H1 (cell line): ENCODE data around the gene ANO9. TPM values are rescaled to one million over a fixed set of nuclear protein-coding genes. Genes with fewer than 3 reads are reported as not detected.

Experiments
- CTCF ChIA-PET: fragments of 300-600 bp; sonication (Branson Sonifier 250); formaldehyde crosslinking; loops from one replicate; lab custom pipeline; 2021; ENCODE audit not compliant: partially characterized antibody; lab: Charles Lee
- POLR2A ChIA-PET: fragments of 300-600 bp; sonication (Branson Sonifier 250); formaldehyde crosslinking; loops from one replicate; lab custom pipeline; 2021; ENCODE audit warnings: inconsistent platforms; ENCODE audit not compliant: partially characterized antibody; lab: Charles Lee
- DNase-seq, 2 experiments: peaks; one replicate each; pipeline versions ENCODE4 v3.0.0 to v3.0.0-alpha.2; 2010 to 2022; ENCODE audit warnings: low spot score in 2 of 2, low read depth in 1 of 2, mixed read lengths in 1 of 2
- FAIRE-seq: peaks from 2 replicates; lab custom pipeline; 2011; peaks lifted over from hg19 to GRCh38; lab: Jason Lieb, UNC
- H2AFZ ChIP-seq: 2 replicates; pipeline ENCODE4 v1.8.1; 2012; ENCODE audit warnings: low read length, inconsistent platforms
- H2AK5ac ChIP-seq: 2 replicates; pipeline ENCODE4 v1.6.1; 2013; ENCODE audit warnings: low read depth, low read length
- H2BK120ac ChIP-seq: replicated peaks from 2 replicates; pipeline ENCODE3; 2013; ENCODE audit warnings: low read depth, low read length, inconsistent platforms
- H2BK12ac ChIP-seq: 2 replicates; pipeline ENCODE4 v1.6.1; 2013; ENCODE audit warnings: low read depth, low read length
- H2BK15ac ChIP-seq: 2 replicates; pipeline ENCODE4 v1.6.1; 2013; ENCODE audit warnings: low read length
- H2BK20ac ChIP-seq: 2 replicates; pipeline ENCODE4 v1.6.1; 2013; ENCODE audit warnings: low read length
- H2BK5ac ChIP-seq: 2 replicates; pipeline ENCODE4 v1.6.1; 2013; ENCODE audit warnings: low read depth, low read length
- H3K14ac ChIP-seq: 2 replicates; pipeline ENCODE4 v1.6.1; 2013; ENCODE audit warnings: inconsistent platforms; ENCODE audit not compliant: insufficient read length
- H3K18ac ChIP-seq: 2 replicates; pipeline ENCODE4 v1.6.1; 2013; ENCODE audit warnings: low read length; ENCODE audit errors: extremely low read depth
- H3K23ac ChIP-seq: 2 replicates; pipeline ENCODE4 v1.6.1; 2013; ENCODE audit warnings: inconsistent platforms; ENCODE audit not compliant: insufficient read length
- H3K23me2 ChIP-seq: 2 replicates; pipeline ENCODE4 v1.6.1; 2013; ENCODE audit warnings: low read depth, low read length
- H3K27ac ChIP-seq: 2 replicates; pipeline ENCODE4 v1.6.1; 2011; ENCODE audit warnings: low read depth, low read length, inconsistent platforms
- H3K27me3 ChIP-seq, 4 experiments: replicated peaks in 1 of 4; 1 replicate in 1 of 4; 2 replicates in 3 of 4; pipeline versions ENCODE4 v1.6.1 to v1.8.1; 2011 to 2013; ENCODE audit warnings: low read length in 3 of 4, mild to moderate bottlenecking in 3 of 4, inconsistent platforms in 2 of 4, mixed read lengths in 2 of 4, moderate library complexity in 1 of 4; ENCODE audit not compliant: control insufficient read depth in 3 of 4, insufficient read depth in 3 of 4; ENCODE audit errors: extremely low read depth in 1 of 4
- H3K36me3 ChIP-seq, 4 experiments: 2 replicates each; pipeline versions ENCODE4 v1.6.1 to v1.8.1; 2011 to 2013; ENCODE audit warnings: mild to moderate bottlenecking in 4 of 4, low read length in 3 of 4, moderate library complexity in 2 of 4, control low read depth in 1 of 4, inconsistent platforms in 1 of 4; ENCODE audit not compliant: insufficient read depth in 4 of 4, control insufficient read depth in 2 of 4
- H3K4ac ChIP-seq: replicated peaks from 2 replicates; pipeline ENCODE3; 2013; ENCODE audit warnings: low read length, low read depth, mixed read lengths, inconsistent platforms; ENCODE audit not compliant: insufficient read length
- H3K4me1 ChIP-seq, 4 experiments: replicated peaks in 1 of 4; 1 replicate in 1 of 4; 2 replicates in 3 of 4; pipeline versions ENCODE4 v1.6.1 to v1.8.1; 2011 to 2013; ENCODE audit warnings: low read length in 3 of 4, inconsistent platforms in 2 of 4, mixed read lengths in 1 of 4; ENCODE audit not compliant: insufficient read depth in 4 of 4, control insufficient read depth in 3 of 4
- H3K4me2 ChIP-seq, 2 experiments: 2 replicates each; pipeline versions ENCODE4 v1.6.1 to v1.8.1; 2011 to 2013; ENCODE audit warnings: low read depth in 2 of 2, low read length in 2 of 2, control low read depth in 1 of 2, inconsistent platforms in 1 of 2, mild to moderate bottlenecking in 1 of 2; ENCODE audit not compliant: insufficient read depth in 1 of 2
- H3K4me3 ChIP-seq, 4 experiments: fragments of 200-600, 300-600 bp in 1 of 4; sonication (generic), shearing (Covaris generic), sonication (Bioruptor Twin) in 1 of 4; 2 replicates each; pipeline versions ENCODE4 v1.5.1 to v1.8.1; 2011 to 2016; ENCODE audit warnings: low read length in 4 of 4, low read depth in 3 of 4, control low read depth in 2 of 4, inconsistent platforms in 2 of 4, mild to moderate bottlenecking in 2 of 4, mixed read lengths in 1 of 4, moderate library complexity in 1 of 4; ENCODE audit not compliant: insufficient read depth in 2 of 4; ENCODE audit errors: extremely low read depth in 1 of 4
- H3K56ac ChIP-seq: replicated peaks from 2 replicates; pipeline ENCODE3; 2013; ENCODE audit warnings: low read depth, mild to moderate bottlenecking, mixed read lengths, low read length, inconsistent platforms; ENCODE audit not compliant: insufficient read length
- H3K79me1 ChIP-seq: 2 replicates; pipeline ENCODE4 v1.6.1; 2013; ENCODE audit warnings: low read depth, low read length, control low read depth
- H3K79me2 ChIP-seq, 2 experiments: 2 replicates each; pipeline versions ENCODE4 v1.6.1 to v1.8.1; 2012 to 2013; ENCODE audit warnings: low read length in 2 of 2, mild to moderate bottlenecking in 2 of 2, inconsistent platforms in 1 of 2; ENCODE audit not compliant: insufficient read depth in 2 of 2, control insufficient read depth in 1 of 2
- H3K9ac ChIP-seq, 4 experiments: replicated peaks in 1 of 4; 1 replicate in 1 of 4; 2 replicates in 3 of 4; pipeline versions ENCODE4 v1.6.1 to v1.8.1; 2011 to 2013; ENCODE audit warnings: low read depth in 3 of 4, low read length in 3 of 4, control low read depth in 2 of 4, mild to moderate bottlenecking in 2 of 4, moderate library complexity in 2 of 4, inconsistent platforms in 1 of 4; ENCODE audit errors: extremely low read depth in 1 of 4
- H3K9me3 ChIP-seq, 2 experiments: 2 replicates each; pipeline versions ENCODE4 v1.6.1 to v1.8.1; 2012 to 2013; ENCODE audit warnings: mild to moderate bottlenecking in 2 of 2, moderate library complexity in 2 of 2, control low read depth in 1 of 2, inconsistent platforms in 1 of 2, low read depth in 1 of 2, low read length in 1 of 2, mixed read lengths in 1 of 2; ENCODE audit not compliant: insufficient read depth in 2 of 2
- H4K20me1 ChIP-seq, 2 experiments: replicated peaks in 1 of 2; 2 replicates each; pipeline versions ENCODE3 to v1.8.1; 2011 to 2013; ENCODE audit warnings: inconsistent platforms in 2 of 2, low read length in 2 of 2, mild to moderate bottlenecking in 1 of 2; ENCODE audit not compliant: insufficient read depth in 2 of 2, control insufficient read depth in 1 of 2
- H4K5ac ChIP-seq: 2 replicates; pipeline ENCODE4 v1.6.1; 2013; ENCODE audit warnings: low read length, low read depth, mixed read lengths, inconsistent platforms; ENCODE audit not compliant: insufficient read length
- H4K8ac ChIP-seq: 2 replicates; pipeline ENCODE4 v1.8.0; 2013; ENCODE audit warnings: mild to moderate bottlenecking, moderate library complexity, low read length, inconsistent platforms; ENCODE audit not compliant: insufficient read depth; ENCODE audit errors: extremely low read depth
- H4K91ac ChIP-seq: replicated peaks from 2 replicates; pipeline ENCODE3; 2013; ENCODE audit warnings: low read length, mixed read lengths, inconsistent platforms; ENCODE audit not compliant: insufficient read length
- CBX5 ChIP-seq: fragments of 300-800, 300-1000 bp; sonication (generic); IDR thresholded peaks from 2 replicates; pipeline ENCODE4 v1.7.1; 2016; ENCODE audit warnings: antibody characterized with exemption, low read length, low read depth
- WGBS, 2 experiments: shearing (Covaris generic) in 1 of 2; methylation state at CpG; one replicate each; pipeline versions ENCODE4 v1.1.6 to v1.1.7; 2013 to 2015; ENCODE audit warnings: low lambda C conversion rate in 2 of 2, mixed read lengths in 2 of 2, inconsistent platforms in 1 of 2, low coverage in 1 of 2, missing lambda C conversion rate in 1 of 2; ENCODE audit not compliant: insufficient replicate concordance in 2 of 2, insufficient coverage in 1 of 2, insufficient read length in 1 of 2; ENCODE audit errors: extremely low coverage in 1 of 2, missing lambda C conversion rate in 1 of 2; 5-methylcytosine and 5-hydroxymethylcytosine counted together
- polyA plus RNA-seq, 7 experiments: library from polyadenylated mRNA; depleted of rRNA in 3 of 7; stranded (reverse) in 5 of 7; unstranded in 2 of 7; fragments of >200 nt in 5 of 7; fragments of 200-250 nt in 2 of 7; gene quantifications; 1 replicate in 5 of 7; 2 replicates in 1 of 7; 4 replicates in 1 of 7; pipeline versions ENCODE4 v1.2.1 to v1.2.3, GENCODE V29; 2011 to 2013; ENCODE audit warnings: missing spikeins in 2 of 7, mixed read lengths in 2 of 7
- total RNA-seq: library from RNA; stranded (reverse); fragmentation: NEBNext Ultra II Directional; extraction: Animal tissue kit (Norgen Biotek cat#: 25700); gene quantifications from 2 replicates; pipeline ENCODE4 v1.2.1, GENCODE V29; 2021
- TF ChIP-seq, protein P1 (sequence below), 3 experiments: IDR thresholded peaks; 1 replicate in 2 of 3; 2 replicates in 1 of 3; pipeline versions ENCODE4 v1.5.1 to v1.6.1; 2011; ENCODE audit warnings: low read length in 3 of 3, mild to moderate bottlenecking in 3 of 3, inconsistent platforms in 2 of 3, low read depth in 1 of 3, moderate library complexity in 1 of 3; ENCODE audit not compliant: insufficient read depth in 1 of 3; ENCODE audit errors: control extremely low read depth in 1 of 3

Gene ANO9
- total and polyA plus RNA-seq, 2 of the 8 experiments (the other 6 are each of a cell fraction or from before 2014, with no cell fraction given) = 20.0 to 20.7 TPM

DNA sequence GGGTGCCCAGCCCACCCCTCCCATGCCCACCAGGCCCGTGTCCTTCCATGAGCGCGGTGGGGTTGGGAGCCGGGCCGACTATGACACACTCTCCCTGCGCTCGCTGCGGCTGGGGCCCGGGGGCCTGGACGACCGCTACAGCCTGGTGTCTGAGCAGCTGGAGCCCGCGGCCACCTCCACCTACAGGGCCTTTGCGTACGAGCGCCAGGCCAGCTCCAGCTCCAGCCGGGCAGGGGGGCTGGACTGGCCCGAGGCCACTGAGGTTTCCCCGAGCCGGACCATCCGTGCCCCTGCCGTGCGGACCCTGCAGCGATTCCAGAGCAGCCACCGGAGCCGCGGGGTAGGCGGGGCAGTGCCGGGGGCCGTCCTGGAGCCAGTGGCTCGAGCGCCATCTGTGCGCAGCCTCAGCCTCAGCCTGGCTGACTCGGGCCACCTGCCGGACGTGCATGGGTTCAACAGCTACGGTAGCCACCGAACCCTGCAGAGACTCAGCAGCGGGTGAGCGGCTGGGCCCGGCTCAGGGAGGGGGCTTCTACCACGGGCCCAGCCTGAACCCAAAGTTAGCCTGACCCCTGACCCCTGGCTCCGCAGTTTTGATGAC, 44.8 kb downstream of the ANO9 start:
- no peak overlapping the region for H3K9ac ChIP-seq
- no peak for DNase-seq
- H3K4me1 ChIP-seq = peaks cover 6 to 15% (median 6%) of the 10 kb centered on the region in 4 experiments; a peak in 6 of 7 replicates
- H3K4me3 ChIP-seq = no peak overlapping the region
- no peak overlapping the region for H3K23ac ChIP-seq
- no peak overlapping the region for H4K5ac ChIP-seq
- H3K56ac ChIP-seq = no peak overlapping the region
- no peak overlapping the region for H2BK15ac ChIP-seq
- no peak for FAIRE-seq
- no peak overlapping the region for H3K4me2 ChIP-seq
- H3K4ac ChIP-seq = no peak overlapping the region
- H2BK20ac ChIP-seq = no peak overlapping the region
- no peak overlapping the region for H2BK5ac ChIP-seq
- peaks cover 2% of the 10 kb centered on the region; the same call in 1 of the 2 replicates for H3K79me1 ChIP-seq
- 97% methylated on average over 24 of the region's 43 CpGs; no CpG with 5 or more reads in 1 of the 2 experiments for WGBS, 2 experiments
- TF ChIP-seq, protein P1, sequence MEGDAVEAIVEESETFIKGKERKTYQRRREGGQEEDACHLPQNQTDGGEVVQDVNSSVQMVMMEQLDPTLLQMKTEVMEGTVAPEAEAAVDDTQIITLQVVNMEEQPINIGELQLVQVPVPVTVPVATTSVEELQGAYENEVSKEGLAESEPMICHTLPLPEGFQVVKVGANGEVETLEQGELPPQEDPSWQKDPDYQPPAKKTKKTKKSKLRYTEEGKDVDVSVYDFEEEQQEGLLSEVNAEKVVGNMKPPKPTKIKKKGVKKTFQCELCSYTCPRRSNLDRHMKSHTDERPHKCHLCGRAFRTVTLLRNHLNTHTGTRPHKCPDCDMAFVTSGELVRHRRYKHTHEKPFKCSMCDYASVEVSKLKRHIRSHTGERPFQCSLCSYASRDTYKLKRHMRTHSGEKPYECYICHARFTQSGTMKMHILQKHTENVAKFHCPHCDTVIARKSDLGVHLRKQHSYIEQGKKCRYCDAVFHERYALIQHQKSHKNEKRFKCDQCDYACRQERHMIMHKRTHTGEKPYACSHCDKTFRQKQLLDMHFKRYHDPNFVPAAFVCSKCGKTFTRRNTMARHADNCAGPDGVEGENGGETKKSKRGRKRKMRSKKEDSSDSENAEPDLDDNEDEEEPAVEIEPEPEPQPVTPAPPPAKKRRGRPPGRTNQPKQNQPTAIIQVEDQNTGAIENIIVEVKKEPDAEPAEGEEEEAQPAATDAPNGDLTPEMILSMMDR (IDR thresholded peaks at IDR 0.05; ENCODE audit: control extremely low read depth in 1 of 3, insufficient read depth in 1 of 3, low read depth in 1 of 3, low read length in 3 of 3) = 0 out of 4 replicates have a peak, but pooled peaks of 1 of the 3 experiments have one; percentile 15
- TF ChIP-seq CBX5 = no peak
- no peak overlapping the region for H2BK120ac ChIP-seq
- H4K8ac ChIP-seq = no peak overlapping the region
- no peaks in the 10 kb centered on the region for H3K27me3 ChIP-seq
- H3K14ac ChIP-seq = no peak overlapping the region
- no peak overlapping the region for H3K18ac ChIP-seq
- CTCF ChIA-PET = interaction anchor here (0.8 to 2.3 kb wide), 15 partner anchors 8 to 191 kb away, joined by 3 to 11 read pairs (median 3); partner anchors contain the start of gene PTDSS2
- H3K27ac ChIP-seq = no peak overlapping the region
- POLR2A ChIA-PET = interaction anchor here (0.8 to 2.7 kb wide), 9 partner anchors 9 to 115 kb away, joined by 3 to 17 read pairs (median 4); no protein-coding TSS in a partner anchor
- peaks cover 0 to 28% (median 0%) of the 10 kb centered on the region in 4 experiments; a peak in 3 of 8 replicates for H3K36me3 ChIP-seq
- no peaks in the 10 kb centered on the region for H3K79me2 ChIP-seq
- H3K9me3 ChIP-seq = peaks cover 0 to 9% of the 10 kb centered on the region in 2 experiments; a peak in 1 of 4 replicates
- peaks cover 10% of the 10 kb centered on the region; the same call in 1 of the 2 replicates for H3K23me2 ChIP-seq
- no peak overlapping the region for H4K91ac ChIP-seq
- peaks cover 2 to 13% of the 10 kb centered on the region in 2 experiments for H4K20me1 ChIP-seq
- no peak overlapping the region for H2AK5ac ChIP-seq
- H2AFZ ChIP-seq = no peak overlapping the region
- no peak overlapping the region for H2BK12ac ChIP-seq
